ENCODE data around the gene KIF1A.

The KIF1A gene

GRCh38 chr2:240823449-240824336, 3.7 kb upstream of the KIF1A start:
- peaks cover 15% of the 10 kb centered on the region for H3K27me3 ChIP-seq
- H3K9me3 ChIP-seq = no peaks in the 10 kb centered on the region
- no peak for DNase-seq
- no peak for TF ChIP-seq CTCF (IDR thresholded peaks at IDR 0.05; ENCODE audit: low read depth, low read length)
- H3K4me3 ChIP-seq (ENCODE audit: low read depth, low read length) = no peak overlapping the region
- H3K4me1 ChIP-seq = no peaks in the 10 kb centered on the region
- no peaks in the 10 kb centered on the region for H3K36me3 ChIP-seq

- Histone ChIP-seq H3K4me1 (no peaks in the 10 kb centered on the region), H3K27me3 (peaks cover 15% of the 10 kb centered on the region), H3K36me3 (no peaks in the 10 kb centered on the region), H3K9me3 (no peaks in the 10 kb centered on the region), H3K4me3 (ENCODE audit: low read depth, low read length) (no peak overlapping the region)
- peak; percentile 41 for DNase-seq
- TF ChIP-seq CTCF (IDR thresholded peaks at IDR 0.05; ENCODE audit: low read depth, low read length) = no peak
Observed at GRCh38 chr2:240822280-240822847, 2.3 kb upstream of the KIF1A start.

- no peak for TF ChIP-seq CTCF (IDR thresholded peaks at IDR 0.05; ENCODE audit: low read depth, low read length)
- no peak for DNase-seq
- peaks cover 15% of the 10 kb centered on the region for H3K27me3 ChIP-seq
- no peaks in the 10 kb centered on the region for H3K9me3 ChIP-seq
- peak overlapping the region; percentile 61 for H3K4me3 ChIP-seq (ENCODE audit: low read depth, low read length)
- H3K36me3 ChIP-seq = no peaks in the 10 kb centered on the region
- H3K4me1 ChIP-seq = no peaks in the 10 kb centered on the region
Observed at GRCh38 chr2:240821429-240821778, 1.4 kb upstream of the KIF1A start.

- no peaks in the 10 kb centered on the region for H3K4me1 ChIP-seq
- TF ChIP-seq CTCF (IDR thresholded peaks at IDR 0.05; ENCODE audit: low read depth, low read length) = peak; percentile 21; the same call in 1 of the 2 replicates
- H3K27me3 ChIP-seq = peaks cover 15% of the 10 kb centered on the region
- peak overlapping the region; percentile 61 for H3K4me3 ChIP-seq (ENCODE audit: low read depth, low read length)
- no peaks in the 10 kb centered on the region for H3K9me3 ChIP-seq
- no peaks in the 10 kb centered on the region for H3K36me3 ChIP-seq
- peak; percentile 55 for DNase-seq
Observed at GRCh38 chr2:240820607-240821428, 799 bp upstream of the KIF1A start.

GRCh38 chr2:240819126-240819857, 727 bp downstream of the KIF1A start:
- no peak for TF ChIP-seq CTCF (IDR thresholded peaks at IDR 0.05; ENCODE audit: low read depth, low read length)
- no peaks in the 10 kb centered on the region for H3K36me3 ChIP-seq
- no peaks in the 10 kb centered on the region for H3K4me1 ChIP-seq
- H3K9me3 ChIP-seq = no peaks in the 10 kb centered on the region
- peak overlapping the region; percentile 75 for H3K4me3 ChIP-seq (ENCODE audit: low read depth, low read length)
- peaks cover 15% of the 10 kb centered on the region for H3K27me3 ChIP-seq
- DNase-seq = peak; percentile 38
